Measurements from ENCODE around the gene SLC9C2.

DNA sequence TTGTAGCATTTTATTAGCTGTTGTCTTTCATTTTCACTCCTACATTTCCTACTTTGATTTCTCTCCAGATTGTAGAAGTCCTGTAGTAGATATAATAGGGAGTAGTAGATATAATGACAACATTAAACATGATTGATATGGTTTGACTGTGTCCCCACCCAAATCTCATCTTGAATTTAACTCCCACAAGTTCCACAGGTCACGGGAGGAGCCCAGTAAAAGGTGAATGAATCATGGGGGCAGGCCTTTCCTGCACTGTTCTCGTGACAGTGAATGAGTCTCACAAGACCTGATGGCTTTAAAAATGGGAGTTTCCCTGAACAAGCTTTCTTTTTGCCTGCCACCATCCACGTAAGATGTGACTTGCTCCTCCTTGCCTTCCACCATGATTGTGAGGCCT lies 133.2 kb downstream of the SLC9C2 start:
- TF ChIP-seq, protein P1, sequence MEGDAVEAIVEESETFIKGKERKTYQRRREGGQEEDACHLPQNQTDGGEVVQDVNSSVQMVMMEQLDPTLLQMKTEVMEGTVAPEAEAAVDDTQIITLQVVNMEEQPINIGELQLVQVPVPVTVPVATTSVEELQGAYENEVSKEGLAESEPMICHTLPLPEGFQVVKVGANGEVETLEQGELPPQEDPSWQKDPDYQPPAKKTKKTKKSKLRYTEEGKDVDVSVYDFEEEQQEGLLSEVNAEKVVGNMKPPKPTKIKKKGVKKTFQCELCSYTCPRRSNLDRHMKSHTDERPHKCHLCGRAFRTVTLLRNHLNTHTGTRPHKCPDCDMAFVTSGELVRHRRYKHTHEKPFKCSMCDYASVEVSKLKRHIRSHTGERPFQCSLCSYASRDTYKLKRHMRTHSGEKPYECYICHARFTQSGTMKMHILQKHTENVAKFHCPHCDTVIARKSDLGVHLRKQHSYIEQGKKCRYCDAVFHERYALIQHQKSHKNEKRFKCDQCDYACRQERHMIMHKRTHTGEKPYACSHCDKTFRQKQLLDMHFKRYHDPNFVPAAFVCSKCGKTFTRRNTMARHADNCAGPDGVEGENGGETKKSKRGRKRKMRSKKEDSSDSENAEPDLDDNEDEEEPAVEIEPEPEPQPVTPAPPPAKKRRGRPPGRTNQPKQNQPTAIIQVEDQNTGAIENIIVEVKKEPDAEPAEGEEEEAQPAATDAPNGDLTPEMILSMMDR (IDR thresholded peaks at IDR 0.05; ENCODE audit: insufficient read depth, low read depth, low read length) = no peak
- TF ChIP-seq EZH2 (IDR thresholded peaks at IDR 0.05; ENCODE audit: insufficient read depth, low read length) = no peak

All from astrocyte (in vitro differentiated cells and primary cell).